HL-60 (cell line): ENCODE measurements around the gene ALX4.

Experiments
- DNase-seq, 2 experiments: peaks; one replicate each; pipeline ENCODE4 v3.0.0-alpha.2; 2010 to 2020; ENCODE audit warnings: low read depth in 1 of 2, low spot score in 1 of 2
- H3K27ac ChIP-seq: fragments of 250-450 bp; sonication (Bioruptor Pico); replicated peaks from 2 replicates; pipeline ENCODE4 v1.5.1; 2020; ENCODE audit warnings: mild to moderate bottlenecking, moderate library complexity
- H3K27me3 ChIP-seq: fragments of 250-450 bp; sonication (Bioruptor Pico); 2 replicates; pipeline ENCODE4 v1.5.1; 2021; ENCODE audit warnings: mild to moderate bottlenecking, moderate library complexity; ENCODE audit not compliant: insufficient read depth, poor library complexity, severe bottlenecking
- H3K4me3 ChIP-seq: replicated peaks from 2 replicates; pipeline ENCODE4 v1.5.1; 2011; ENCODE audit warnings: mild to moderate bottlenecking, control low read depth, low read length; ENCODE audit not compliant: insufficient read depth
- GABPA ChIP-seq: IDR thresholded peaks from 2 replicates; pipeline ENCODE4 v1.6.1; 2012; ENCODE audit warnings: low read depth
- POLR2AphosphoS5 ChIP-seq: IDR thresholded peaks from 2 replicates; pipeline ENCODE4 v1.6.1; 2012; ENCODE audit warnings: low read depth
- REST ChIP-seq: IDR thresholded peaks from 2 replicates; pipeline ENCODE4 v1.6.1; 2012; ENCODE audit warnings: low read depth; ENCODE audit not compliant: insufficient replicate concordance
- SPI1 ChIP-seq: IDR thresholded peaks from 2 replicates; pipeline ENCODE4 v1.6.1; 2012; ENCODE audit warnings: low read depth, mild to moderate bottlenecking, borderline replicate concordance
- TF ChIP-seq, protein P1 (sequence below): IDR thresholded peaks from one replicate; pipeline ENCODE4 v1.5.1; 2011; ENCODE audit warnings: low read length, control low read depth, inconsistent platforms; ENCODE audit not compliant: insufficient read depth

ALX4 gene

GRCh38 chr11:44310463-44311272 lies 729 bp upstream of the ALX4 start:
- Histone ChIP-seq H3K27me3 (peaks cover 88% of the 10 kb centered on the region), H3K4me3 (no peak overlapping the region), H3K27ac (no peak overlapping the region)
- no peak for TF ChIP-seq GABPA
- no peak for TF ChIP-seq REST
- TF ChIP-seq SPI1 = no peak
- TF ChIP-seq POLR2AphosphoS5 = no peak
- TF ChIP-seq, protein P1, sequence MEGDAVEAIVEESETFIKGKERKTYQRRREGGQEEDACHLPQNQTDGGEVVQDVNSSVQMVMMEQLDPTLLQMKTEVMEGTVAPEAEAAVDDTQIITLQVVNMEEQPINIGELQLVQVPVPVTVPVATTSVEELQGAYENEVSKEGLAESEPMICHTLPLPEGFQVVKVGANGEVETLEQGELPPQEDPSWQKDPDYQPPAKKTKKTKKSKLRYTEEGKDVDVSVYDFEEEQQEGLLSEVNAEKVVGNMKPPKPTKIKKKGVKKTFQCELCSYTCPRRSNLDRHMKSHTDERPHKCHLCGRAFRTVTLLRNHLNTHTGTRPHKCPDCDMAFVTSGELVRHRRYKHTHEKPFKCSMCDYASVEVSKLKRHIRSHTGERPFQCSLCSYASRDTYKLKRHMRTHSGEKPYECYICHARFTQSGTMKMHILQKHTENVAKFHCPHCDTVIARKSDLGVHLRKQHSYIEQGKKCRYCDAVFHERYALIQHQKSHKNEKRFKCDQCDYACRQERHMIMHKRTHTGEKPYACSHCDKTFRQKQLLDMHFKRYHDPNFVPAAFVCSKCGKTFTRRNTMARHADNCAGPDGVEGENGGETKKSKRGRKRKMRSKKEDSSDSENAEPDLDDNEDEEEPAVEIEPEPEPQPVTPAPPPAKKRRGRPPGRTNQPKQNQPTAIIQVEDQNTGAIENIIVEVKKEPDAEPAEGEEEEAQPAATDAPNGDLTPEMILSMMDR = no peak
- DNase-seq = no peak

DNA sequence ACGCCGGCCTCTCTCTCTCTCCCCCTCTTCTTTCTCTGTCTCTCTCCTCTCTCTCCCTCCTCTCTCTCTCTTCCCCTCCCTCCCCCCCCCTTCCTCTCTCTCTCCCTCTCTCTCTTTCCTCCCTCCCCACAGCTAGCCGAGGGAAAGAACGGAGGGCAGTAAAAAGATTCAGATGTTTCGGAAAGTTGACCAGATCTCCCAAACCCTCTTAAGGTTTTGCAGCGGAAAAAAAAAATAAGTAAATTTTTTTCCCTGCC lies 195 bp upstream of the ALX4 start:
- DNase-seq = no peak
- no peak overlapping the region for H3K4me3 ChIP-seq
- H3K27me3 ChIP-seq = peaks cover 88% of the 10 kb centered on the region
- no peak overlapping the region for H3K27ac ChIP-seq
- TF ChIP-seq GABPA (no peak), POLR2AphosphoS5 (no peak), REST (no peak), SPI1 (no peak)
- TF ChIP-seq, protein P1 = no peak

DNA sequence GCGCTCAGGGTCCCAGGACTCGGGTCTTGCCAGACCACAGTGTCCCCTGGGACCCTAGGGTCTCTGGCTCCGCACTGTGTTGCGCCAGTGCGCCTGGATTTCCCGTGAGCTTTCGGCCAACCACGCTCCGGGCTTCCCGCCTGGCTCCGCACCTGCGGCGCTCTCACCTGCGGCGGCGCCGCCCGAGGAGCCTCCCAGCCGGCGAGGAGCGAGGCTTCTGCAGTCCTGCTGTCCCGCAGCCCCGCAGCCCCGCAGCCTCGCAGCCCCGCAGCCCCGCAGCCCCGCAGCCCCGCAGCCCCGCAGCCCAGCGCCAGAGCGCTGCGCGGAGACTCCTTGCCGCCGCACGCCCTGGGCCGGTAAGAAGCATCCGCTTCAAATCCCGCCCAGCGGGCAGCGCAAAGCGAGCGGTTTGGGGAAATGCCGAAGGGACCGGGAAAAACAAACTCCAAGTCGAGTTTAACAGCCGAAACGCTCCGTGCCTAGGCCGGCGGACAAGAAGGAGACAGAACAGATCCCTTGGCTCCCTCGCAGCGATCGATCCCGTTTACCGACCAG lies 939 bp downstream of the ALX4 start:
- Histone ChIP-seq H3K27me3 (peaks cover 88% of the 10 kb centered on the region), H3K4me3 (no peak overlapping the region)

More for the DNA sequence above, 939 bp downstream of the ALX4 start:
- no peak for TF ChIP-seq SPI1
- TF ChIP-seq GABPA = no peak
- TF ChIP-seq POLR2AphosphoS5 = no peak
- no peak for TF ChIP-seq REST
- TF ChIP-seq, protein P1 = no peak
- DNase-seq = no peak
- H3K27ac ChIP-seq = no peak overlapping the region
